SK-N-SH treated with all-trans-retinoic acid at 6 μM for 48 hours (cell line): Measurements from ENCODE around the gene TRPM1.

Experiments
- ATAC-seq: fragments of 200-7000 bp; cut with Tn5 transposase; 3 replicates; pipeline ENCODE4 v1.9.1; 2020; ENCODE audit warnings: mild to moderate bottlenecking, moderate library complexity
- BACH2 ChIP-seq: fragments of 250-450 bp; sonication (Bioruptor Pico); IDR thresholded peaks from 2 replicates; pipeline ENCODE4 v1.9.0; 2021; ENCODE audit warnings: mild to moderate bottlenecking, borderline replicate concordance
- CREB5 ChIP-seq: fragments of 250-450 bp; sonication (Bioruptor Pico); IDR thresholded peaks from 2 replicates; pipeline ENCODE4 v1.5.1; 2020; ENCODE audit warnings: low read depth, mild to moderate bottlenecking, moderate library complexity
- CSDC2 ChIP-seq: fragments of 250-450 bp; sonication (Bioruptor Pico); IDR thresholded peaks from 2 replicates; pipeline ENCODE4 v1.5.0; 2020; ENCODE audit warnings: mild to moderate bottlenecking, moderate library complexity
- ESRRG ChIP-seq: fragments of 250-450 bp; sonication (Bioruptor Pico); IDR thresholded peaks from 2 replicates; pipeline ENCODE4 v1.6.1; 2021; ENCODE audit warnings: mild to moderate bottlenecking
- ISL1 ChIP-seq: fragments of 250-450 bp; sonication (Bioruptor Pico); IDR thresholded peaks from 2 replicates; pipeline ENCODE4 v2.1.2; 2022; ENCODE audit warnings: mild to moderate bottlenecking, moderate library complexity
- OSR1 ChIP-seq: fragments of 250-450 bp; sonication (Bioruptor Pico); IDR thresholded peaks from 2 replicates; pipeline ENCODE4 v1.8.0; 2022; ENCODE audit warnings: moderate library complexity, mild to moderate bottlenecking, inconsistent platforms
- PATZ1 ChIP-seq: fragments of 250-450 bp; sonication (Bioruptor Pico); IDR thresholded peaks from 2 replicates; pipeline ENCODE4 v1.8.0; 2020; ENCODE audit warnings: mild to moderate bottlenecking, moderate library complexity, borderline replicate concordance
- POU6F1 ChIP-seq: fragments of 250-450 bp; sonication (Bioruptor Pico); IDR thresholded peaks from 2 replicates; pipeline ENCODE4 v1.8.0; 2021; ENCODE audit warnings: low read depth, mild to moderate bottlenecking, moderate library complexity, borderline replicate concordance
- SNAI2 ChIP-seq: fragments of 250-450 bp; sonication (Bioruptor Pico); IDR thresholded peaks from 2 replicates; pipeline ENCODE4 v1.5.0; 2020; ENCODE audit warnings: mild to moderate bottlenecking, moderate library complexity
- TCF4 ChIP-seq: fragments of 250-450 bp; sonication (Bioruptor Pico); IDR thresholded peaks from 2 replicates; pipeline ENCODE4 v1.8.0; 2021; ENCODE audit warnings: mild to moderate bottlenecking, moderate library complexity, borderline replicate concordance
- TOX ChIP-seq: fragments of 250-450 bp; sonication (Bioruptor Pico); IDR thresholded peaks from 2 replicates; pipeline ENCODE4 v1.8.0; 2021; ENCODE audit warnings: mild to moderate bottlenecking, moderate library complexity, borderline replicate concordance
- TSHZ2 ChIP-seq: fragments of 250-450 bp; sonication (Bioruptor Pico); IDR thresholded peaks from 2 replicates; pipeline ENCODE4 v1.5.0; 2020; ENCODE audit warnings: mild to moderate bottlenecking, moderate library complexity
- ZFP3 ChIP-seq: fragments of 250-450 bp; sonication (Bioruptor Pico); IDR thresholded peaks from 2 replicates; pipeline ENCODE4 v1.5.0; 2020; ENCODE audit warnings: mild to moderate bottlenecking, moderate library complexity
- ZNF565 ChIP-seq: fragments of 450-650 bp; formaldehyde crosslinking; conservative IDR thresholded peaks from 2 replicates; pipeline ENCODE4 v1.5.0; 2020; ENCODE audit warnings: low read depth, mild to moderate bottlenecking, moderate library complexity

Gene TRPM1

GRCh38 chr15:31147944-31148296 is 46.4 kb upstream of the TRPM1 start (continued):
- TF ChIP-seq PATZ1 (CRISPR knock-in tag) (no peak), CSDC2 (CRISPR knock-in tag) (no peak)
- TF ChIP-seq, all 23 proteins: peak for 0

- TF ChIP-seq TCF4 = no peak
- no peak for TF ChIP-seq BACH2
- TF ChIP-seq ZFP3 (CRISPR knock-in tag) = no peak
- no peak for TF ChIP-seq TSHZ2 (CRISPR knock-in tag)
- no peak for TF ChIP-seq ZNF565 (CRISPR knock-in tag)
- no peak for TF ChIP-seq ESRRG
- no peak for TF ChIP-seq OSR1 (CRISPR knock-in tag)
- TF ChIP-seq TOX (CRISPR knock-in tag) = no peak
- TF ChIP-seq POU6F1 = no peak
- no peak for TF ChIP-seq PATZ1 (CRISPR knock-in tag)
- no peak for TF ChIP-seq CREB5 (CRISPR knock-in tag)
- no peak for TF ChIP-seq SNAI2 (CRISPR knock-in tag)
- ATAC-seq = no peak
These were observed 45.9 kb upstream of the TRPM1 start for GRCh38 chr15:31147456-31147855.

GRCh38 chr15:31145271-31145911 is 43.9 kb upstream of the TRPM1 start:
- TF ChIP-seq TSHZ2 (CRISPR knock-in tag) = no peak
- TF ChIP-seq SNAI2 (CRISPR knock-in tag) = no peak
- TF ChIP-seq TCF4 = no peak
- no peak for TF ChIP-seq TOX (CRISPR knock-in tag)
- no peak for TF ChIP-seq CREB5 (CRISPR knock-in tag)
- TF ChIP-seq ISL1 (CRISPR knock-in tag) = no peak
- ATAC-seq = no peak
